ENCODE results near the gene DLG2. TPM values are rescaled to one million over a fixed set of nuclear protein-coding genes. Genes with fewer than 3 reads are reported as not detected.

The DLG2 gene
- total and polyA plus RNA-seq, 7 donors: 0.23 to 5.3 (median 3.4) TPM

- no peak for DNase-seq
- H3K9me3 ChIP-seq: no peaks in the 10 kb centered on the region
- no peak overlapping the region for H3K4me3 ChIP-seq
- no peak for ATAC-seq
- intact Hi-C loops (cut with DNase I): no loop called here
- TF ChIP-seq CTCF (IDR thresholded peaks at IDR 0.05): no peak
- H3K4me1 ChIP-seq: no peaks in the 10 kb centered on the region
- H3K36me3 ChIP-seq (ENCODE audit: insufficient read depth in 1 of 2, low read depth in 1 of 2): no peaks in the 10 kb centered on the region
- no peaks in the 10 kb centered on the region for H3K27me3 ChIP-seq (ENCODE audit: insufficient read depth in 3 of 3, low read length in 2 of 3)
- H3K27ac ChIP-seq: no peak overlapping the region
- 73 to 82% (median 78%) methylated on average over 3 of the region's 3 CpGs for WGBS, 3 donors
These were observed 1981.6 kb downstream of the DLG2 start for GRCh38 chr11:83645561-83645960.

DNA sequence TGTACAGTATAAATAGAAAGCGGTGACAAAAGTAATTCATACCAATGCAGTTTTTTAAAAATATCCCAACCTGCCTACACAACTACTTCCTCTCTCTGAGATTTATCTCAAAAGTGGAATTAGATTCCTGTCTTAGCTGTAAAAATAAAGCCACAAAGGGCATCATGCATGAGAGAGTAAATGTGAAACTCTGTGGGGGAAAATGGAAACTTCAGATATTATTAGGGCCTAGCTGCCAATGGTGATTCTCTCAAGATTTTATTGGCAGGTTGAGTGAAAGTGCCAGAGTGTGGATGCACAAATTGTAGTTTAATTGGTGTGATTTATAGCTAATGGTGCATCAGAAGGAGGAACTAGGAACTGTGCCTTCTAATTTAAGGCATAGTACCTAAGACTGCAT is 1984.0 kb downstream of the DLG2 start:
- no peak for ATAC-seq
- no peak overlapping the region for H3K27ac ChIP-seq
- 91 to 96% (median 95%) methylated on average over 1 of the region's 1 CpG for WGBS, 3 donors
- DNase-seq: no peak
- intact Hi-C loops (cut with DNase I): no loop called here
- no peaks in the 10 kb centered on the region for H3K27me3 ChIP-seq (ENCODE audit: insufficient read depth in 3 of 3, low read length in 2 of 3)
- no peaks in the 10 kb centered on the region for H3K9me3 ChIP-seq
- TF ChIP-seq CTCF (IDR thresholded peaks at IDR 0.05): no peak
- H3K4me1 ChIP-seq: no peaks in the 10 kb centered on the region
- H3K36me3 ChIP-seq (ENCODE audit: insufficient read depth in 1 of 2, low read depth in 1 of 2): no peaks in the 10 kb centered on the region
- no peak overlapping the region for H3K4me3 ChIP-seq

DNA sequence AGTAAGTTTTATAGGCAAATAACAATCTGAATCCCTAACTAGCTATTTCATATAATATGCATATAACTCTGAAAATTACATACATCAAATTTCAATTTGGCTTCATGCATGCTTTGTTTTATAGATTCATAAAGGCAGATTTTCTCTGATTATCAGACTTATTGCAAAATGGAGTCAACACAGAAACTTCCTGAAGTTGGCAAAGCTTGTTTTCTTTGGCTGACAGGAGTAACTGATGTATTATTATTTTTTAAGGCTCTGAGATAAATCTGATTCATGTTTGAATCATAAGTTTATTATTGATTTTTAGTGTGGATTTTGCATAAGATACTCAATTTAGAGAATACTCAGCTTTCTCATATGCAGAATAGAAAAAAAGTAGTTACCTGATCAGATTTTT is 1984.6 kb downstream of the DLG2 start:
- no peak for TF ChIP-seq CTCF (IDR thresholded peaks at IDR 0.05)
- intact Hi-C loops (cut with DNase I): no loop called here
- H3K27ac ChIP-seq: no peak overlapping the region

GRCh38 chr11:83641511-83641910 is 1985.6 kb downstream of the DLG2 start:
- H3K4me1 ChIP-seq: no peaks in the 10 kb centered on the region
- ATAC-seq (peak in 2 of 4 donors; percentile 27 to 46), DNase-seq (no peak)
- WGBS, 3 donors: 9 to 38% (median 21%) methylated on average over 7 of the region's 7 CpGs
- no peaks in the 10 kb centered on the region for H3K27me3 ChIP-seq (ENCODE audit: insufficient read depth in 3 of 3, low read length in 2 of 3)
- H3K36me3 ChIP-seq (ENCODE audit: insufficient read depth in 1 of 2, low read depth in 1 of 2): no peaks in the 10 kb centered on the region
- TF ChIP-seq CTCF (IDR thresholded peaks at IDR 0.05): no peak
- intact Hi-C loops (cut with DNase I): no loop called here
- H3K4me3 ChIP-seq: no peak overlapping the region
- no peak overlapping the region for H3K27ac ChIP-seq
- H3K9me3 ChIP-seq: no peaks in the 10 kb centered on the region

More for the DNA sequence above, 1984.6 kb downstream of the DLG2 start:
- Histone ChIP-seq H3K4me1 (no peaks in the 10 kb centered on the region), H3K27me3 (ENCODE audit: insufficient read depth in 3 of 3, low read length in 2 of 3) (no peaks in the 10 kb centered on the region), H3K4me3 (no peak overlapping the region), H3K36me3 (ENCODE audit: insufficient read depth in 1 of 2, low read depth in 1 of 2) (no peaks in the 10 kb centered on the region), H3K9me3 (no peaks in the 10 kb centered on the region)
- DNase-seq (no peak), ATAC-seq (no peak)

DNA sequence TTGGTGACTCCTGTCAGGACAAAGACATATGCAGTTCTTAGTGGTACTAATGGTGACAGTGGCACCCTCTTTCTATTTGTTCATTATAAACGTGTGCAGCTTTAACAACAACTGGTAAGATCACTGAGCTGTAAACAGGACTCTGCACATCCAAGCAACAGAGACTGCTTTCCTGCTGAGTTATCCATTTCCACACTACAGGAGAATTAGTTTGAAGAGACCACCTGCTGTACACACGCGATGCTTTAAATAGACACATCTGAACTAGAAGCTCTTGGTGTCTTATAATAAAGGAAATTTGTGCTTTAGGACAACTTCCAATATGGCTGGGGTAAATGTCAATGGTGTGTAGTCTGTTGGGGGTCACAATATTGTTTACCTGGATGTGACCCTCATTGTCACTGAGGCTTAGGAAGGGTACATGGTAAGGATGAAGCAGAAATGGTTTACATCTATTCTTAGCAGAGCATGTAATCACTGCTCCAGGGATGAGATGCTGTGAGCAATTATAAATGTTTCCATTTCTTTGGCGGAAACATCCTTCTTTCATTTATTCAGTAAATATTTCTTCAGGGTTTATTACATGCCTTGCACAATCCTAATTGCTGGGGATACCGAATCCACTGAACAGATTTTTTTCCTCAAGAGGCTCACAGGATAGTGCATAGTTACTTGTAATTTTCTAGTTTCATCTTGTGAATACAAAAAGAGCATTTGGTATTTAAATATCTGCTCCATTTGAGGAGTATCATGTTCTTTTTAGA is 1987.0 kb downstream of the DLG2 start:
- ATAC-seq: no peak
- Histone ChIP-seq H3K9me3 (no peaks in the 10 kb centered on the region), H3K27me3 (ENCODE audit: insufficient read depth in 3 of 3, low read length in 2 of 3) (no peaks in the 10 kb centered on the region), H3K36me3 (ENCODE audit: insufficient read depth in 1 of 2, low read depth in 1 of 2) (no peaks in the 10 kb centered on the region), H3K4me1 (no peaks in the 10 kb centered on the region), H3K27ac (no peak overlapping the region), H3K4me3 (no peak overlapping the region)
- intact Hi-C loops (cut with DNase I): no loop called here
- DNase-seq: no peak
- no peak for TF ChIP-seq CTCF (IDR thresholded peaks at IDR 0.05)
- WGBS, 3 donors: 67 to 74% (median 72%) methylated on average over 5 of the region's 5 CpGs
